ENCODE measurements around the gene RPL10. TPM values are rescaled to one million over a fixed set of nuclear protein-coding genes. Genes with fewer than 3 reads are reported as not detected.

RPL10 gene
- total and polyA plus RNA-seq, 9 of the 15 experiments (the other 6 are each of a cell fraction or from before 2014, with no cell fraction given) = 3,774 to 7,600 (median 5,014) TPM

GRCh38 chrX:154428176-154429171 is 30.3 kb downstream of the RPL10 start, which contains the start of gene ATP6AP1 (continued):
- TF ChIP-seq ATF3 (IDR thresholded peaks at IDR 0.05) (no peak), ATF3 (CRISPR knock-in tag; conservative IDR thresholded peaks at IDR 0.05) (no peak), IRF9 (tag; IDR thresholded peaks at IDR 0.05) (no peak), RCOR1 (IDR thresholded peaks at IDR 0.05; ENCODE audit: borderline replicate concordance in 1 of 2, low read depth in 2 of 2, low read length in 2 of 2) (peak in 1 of 2 experiments; percentile 45; a peak in 1 of 4 replicates), RHOXF2B (CRISPR knock-in tag; conservative IDR thresholded peaks at IDR 0.05) (no peak), THAP12 (CRISPR knock-in tag; IDR thresholded peaks at IDR 0.05) (0 out of 2 replicates have a peak, but pooled peaks have one; percentile 58), SP2 (IDR thresholded peaks at IDR 0.05; ENCODE audit: extremely low read depth, low read depth, low read length, poor library complexity, severe bottlenecking) (peak; percentile 79), HNRNPLL (IDR thresholded peaks at IDR 0.05; ENCODE audit: low read depth, low read length, poor library complexity, severe bottlenecking) (no peak), HDAC3 (IDR thresholded peaks at IDR 0.05; ENCODE audit: borderline replicate concordance, partially characterized antibody) (no peak), ZBTB9 (CRISPR knock-in tag; IDR thresholded peaks at IDR 0.05) (no peak), CHAMP1 (IDR thresholded peaks at IDR 0.05) (no peak), TBP (optimal IDR thresholded peaks at IDR 0.05; ENCODE audit: low read depth, low read length) (peak; percentile 37), ZNF584 (CRISPR knock-in tag; IDR thresholded peaks at IDR 0.05; ENCODE audit: low read depth) (no peak), XRCC5 (IDR thresholded peaks at IDR 0.05; ENCODE audit: low read depth, low read length) (peak; percentile 56; the same call in 1 of the 2 replicates), POLR2H (tag; IDR thresholded peaks at IDR 0.05; ENCODE audit: low read depth) (no peak), NBN (IDR thresholded peaks at IDR 0.05; ENCODE audit: low read depth) (0 out of 2 replicates have a peak, but pooled peaks have one; percentile 63), NFE2L1 (tag; IDR thresholded peaks at IDR 0.05; ENCODE audit: borderline replicate concordance, low read depth) (no peak), MCM5 (IDR thresholded peaks at IDR 0.05; ENCODE audit: low read depth) (no peak)

Measured in K562 (cell line).